HEK293T (cell line): ENCODE results near the gene IGF2BP3.

Experiments used
- CTCF ChIA-PET: fragments of 350-600 bp; formaldehyde crosslinking; extraction: SDS; loops from one replicate; lab custom pipeline; 2021; ENCODE audit warnings: antibody characterized with exemption, inconsistent platforms; lab: Yijun Ruan, JAX
- POLR2A ChIA-PET: fragments of 350-600 bp; formaldehyde crosslinking; extraction: SDS; loops from one replicate; lab custom pipeline; 2020; ENCODE audit warnings: antibody characterized with exemption, inconsistent platforms; lab: Yijun Ruan, JAX
- DNase-seq: peaks from one replicate; pipeline ENCODE4 v3.0.0; 2012; ENCODE audit warnings: mixed read lengths; ENCODE audit errors: extremely low spot score
- ARNT ChIP-seq: fragments of 450-650 bp; IDR thresholded peaks from 2 replicates; pipeline ENCODE4 v1.6.1; 2017; ENCODE audit warnings: mild to moderate bottlenecking
- BHLHE40 ChIP-seq: fragments of 450-650 bp; IDR thresholded peaks from 2 replicates; pipeline ENCODE4 v1.6.1; 2016; ENCODE audit warnings: mild to moderate bottlenecking, moderate library complexity, borderline replicate concordance
- CTBP1 ChIP-seq: fragments of 450-650 bp; IDR thresholded peaks from 2 replicates; pipeline ENCODE4 v1.6.1; 2016; ENCODE audit warnings: borderline replicate concordance
- ELF4 ChIP-seq: fragments of 450-650 bp; IDR thresholded peaks from 2 replicates; pipeline ENCODE4 v1.6.1; 2017; ENCODE audit warnings: antibody characterized with exemption
- FOXA1 ChIP-seq: fragments of 450-650 bp; IDR thresholded peaks from 2 replicates; pipeline ENCODE4 v1.6.1; 2016; ENCODE audit warnings: mild to moderate bottlenecking
- FOXK2 ChIP-seq: fragments of 450-650 bp; IDR thresholded peaks from 2 replicates; pipeline ENCODE4 v1.6.1; 2016; ENCODE audit warnings: mild to moderate bottlenecking
- FOXM1 ChIP-seq: fragments of 450-650 bp; IDR thresholded peaks from 2 replicates; pipeline ENCODE4 v1.6.1; 2017; ENCODE audit warnings: mild to moderate bottlenecking, borderline replicate concordance
- HDGF ChIP-seq: fragments of 450-650 bp; IDR thresholded peaks from 2 replicates; pipeline ENCODE4 v1.6.1; 2017; ENCODE audit warnings: antibody characterized with exemption, borderline replicate concordance
- L3MBTL2 ChIP-seq: fragments of 450-650 bp; conservative IDR thresholded peaks from 2 replicates; pipeline ENCODE4 v1.6.1; 2016; ENCODE audit warnings: mild to moderate bottlenecking
- LEF1 ChIP-seq: fragments of 450-650 bp; IDR thresholded peaks from 2 replicates; pipeline ENCODE4 v1.6.1; 2017; ENCODE audit warnings: mild to moderate bottlenecking, borderline replicate concordance
- NFRKB ChIP-seq: fragments of 450-650 bp; IDR thresholded peaks from 2 replicates; pipeline ENCODE4 v1.6.1; 2016; ENCODE audit warnings: mild to moderate bottlenecking, moderate library complexity
- SP1 ChIP-seq: fragments of 450-650 bp; IDR thresholded peaks from 2 replicates; pipeline ENCODE4 v1.6.1; 2017
- SUZ12 ChIP-seq: fragments of 450-650 bp; IDR thresholded peaks from 2 replicates; pipeline ENCODE4 v1.6.1; 2016; ENCODE audit warnings: mild to moderate bottlenecking
- TARDBP ChIP-seq: fragments of 450-650 bp; IDR thresholded peaks from 2 replicates; pipeline ENCODE4 v1.6.1; 2016
- ZNF384 ChIP-seq: fragments of 450-650 bp; IDR thresholded peaks from 2 replicates; pipeline ENCODE4 v1.6.1; 2016
- TF ChIP-seq, protein P1 (sequence below): fragments of 450-650 bp; IDR thresholded peaks from 2 replicates; pipeline ENCODE4 v1.6.1; 2016

The IGF2BP3 gene

DNA sequence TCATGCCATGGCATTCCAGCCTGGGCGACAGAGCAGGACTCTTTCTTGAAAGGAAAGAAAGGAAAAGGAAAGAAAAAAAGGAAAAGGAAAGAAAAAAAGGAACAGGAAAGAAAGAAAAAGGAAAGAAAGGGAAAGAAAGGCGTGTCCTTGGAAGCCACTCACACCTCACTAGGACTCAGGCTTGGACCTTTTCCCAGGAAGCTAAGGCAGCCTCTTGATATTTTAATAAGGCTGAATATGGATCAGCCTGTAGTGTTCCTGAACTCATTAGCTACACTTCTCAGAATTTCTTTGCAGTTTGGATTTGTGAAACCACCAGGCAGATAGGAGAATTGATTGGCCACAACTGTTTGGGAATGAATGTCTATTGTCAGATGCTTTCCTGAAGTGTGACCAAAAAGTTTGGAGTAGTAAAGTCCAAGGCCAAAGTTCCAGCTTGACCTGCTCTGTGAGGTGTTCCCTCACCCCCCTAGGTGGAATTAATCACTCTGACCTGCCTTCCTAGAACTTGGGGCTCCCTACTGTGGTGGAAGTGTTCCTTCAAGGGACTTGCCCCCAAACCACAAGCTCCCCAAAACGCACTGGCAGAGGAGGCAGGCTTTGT lies 178.2 kb downstream of the IGF2BP3 start:
- no peak for TF ChIP-seq FOXM1
- no peak for TF ChIP-seq HDGF
- no peak for TF ChIP-seq SUZ12
- no peak for TF ChIP-seq FOXK2
- TF ChIP-seq NFRKB, result no peak
- TF ChIP-seq LEF1, result no peak
- no peak for TF ChIP-seq TARDBP
- no peak for TF ChIP-seq L3MBTL2
- no peak for TF ChIP-seq BHLHE40
- no peak for TF ChIP-seq ELF4
- TF ChIP-seq CTBP1, result no peak
- TF ChIP-seq, protein P1, sequence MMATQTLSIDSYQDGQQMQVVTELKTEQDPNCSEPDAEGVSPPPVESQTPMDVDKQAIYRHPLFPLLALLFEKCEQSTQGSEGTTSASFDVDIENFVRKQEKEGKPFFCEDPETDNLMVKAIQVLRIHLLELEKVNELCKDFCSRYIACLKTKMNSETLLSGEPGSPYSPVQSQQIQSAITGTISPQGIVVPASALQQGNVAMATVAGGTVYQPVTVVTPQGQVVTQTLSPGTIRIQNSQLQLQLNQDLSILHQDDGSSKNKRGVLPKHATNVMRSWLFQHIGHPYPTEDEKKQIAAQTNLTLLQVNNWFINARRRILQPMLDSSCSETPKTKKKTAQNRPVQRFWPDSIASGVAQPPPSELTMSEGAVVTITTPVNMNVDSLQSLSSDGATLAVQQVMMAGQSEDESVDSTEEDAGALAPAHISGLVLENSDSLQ, result no peak
- TF ChIP-seq ARNT, result no peak
- no peak for TF ChIP-seq SP1
- TF ChIP-seq ZNF384, result no peak
- CTCF ChIA-PET, result interaction anchor here (0.6 kb wide), 1 partner anchor 339 kb away, joined by 4 read pairs; no protein-coding TSS in a partner anchor
- DNase-seq, result no peak
- POLR2A ChIA-PET, result no interaction called here

DNA sequence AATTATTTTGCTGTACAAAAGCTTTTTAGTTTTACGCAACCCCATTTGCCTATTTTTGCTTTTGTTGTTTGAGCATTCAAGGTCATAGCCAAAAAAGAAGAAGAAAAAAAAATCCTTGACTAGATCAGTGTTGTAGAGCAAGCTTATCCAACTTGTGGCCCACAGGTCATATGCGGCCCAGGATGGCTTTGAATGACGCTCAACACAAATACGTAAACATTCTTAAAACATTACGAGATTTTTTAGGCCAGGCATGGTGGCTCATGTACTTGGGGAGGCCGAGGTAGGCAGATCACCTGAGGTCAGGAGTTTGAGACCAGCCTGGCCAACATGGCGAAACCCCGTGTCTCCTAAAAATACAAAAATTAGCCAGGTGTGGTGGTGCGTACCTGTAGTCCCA lies 179.3 kb downstream of the IGF2BP3 start:
- POLR2A ChIA-PET, result no interaction called here
- CTCF ChIA-PET, result interaction anchor here (0.6 kb wide), 1 partner anchor 338 kb away, joined by 4 read pairs; no protein-coding TSS in a partner anchor
- no peak for TF ChIP-seq FOXM1
- TF ChIP-seq CTBP1, result no peak
- no peak for TF ChIP-seq FOXK2
- TF ChIP-seq TARDBP, result no peak
- TF ChIP-seq, protein P1, result no peak
- TF ChIP-seq LEF1, result no peak
- TF ChIP-seq SP1, result no peak
- TF ChIP-seq HDGF, result no peak
- no peak for TF ChIP-seq NFRKB
- no peak for TF ChIP-seq ELF4
- no peak for TF ChIP-seq L3MBTL2
- TF ChIP-seq ZNF384, result no peak
- TF ChIP-seq BHLHE40, result no peak
- TF ChIP-seq SUZ12, result no peak
- TF ChIP-seq FOXA1, result no peak
- DNase-seq, result no peak

DNA sequence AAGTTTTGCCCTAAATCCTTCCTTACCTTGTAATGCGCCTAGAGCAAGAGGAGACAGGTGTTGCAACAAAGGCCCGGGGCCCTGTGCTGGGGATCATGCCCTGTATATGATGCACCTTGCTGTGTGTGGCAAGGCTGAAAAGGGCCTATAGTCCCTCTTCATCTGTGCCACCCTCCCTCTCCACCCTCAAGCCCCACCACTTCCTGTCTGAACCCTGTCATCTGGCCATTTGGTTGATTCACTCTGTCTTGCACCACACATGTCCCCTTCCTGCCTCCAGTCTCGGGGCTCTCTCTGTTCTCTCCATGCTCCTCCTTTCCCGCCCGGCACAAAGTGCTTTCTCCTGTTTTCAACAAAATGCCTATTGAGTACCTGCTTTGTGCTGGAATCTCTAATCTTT lies 182.7 kb downstream of the IGF2BP3 start:
- no peak for TF ChIP-seq SUZ12
- no peak for TF ChIP-seq ELF4
- TF ChIP-seq TARDBP, result no peak
- TF ChIP-seq, protein P1, result no peak
- TF ChIP-seq BHLHE40, result no peak
- TF ChIP-seq CTBP1, result no peak
- TF ChIP-seq HDGF, result no peak
- TF ChIP-seq FOXM1, result no peak
- TF ChIP-seq L3MBTL2, result no peak
- no peak for TF ChIP-seq ZNF384
- TF ChIP-seq FOXA1, result no peak
- TF ChIP-seq NFRKB, result no peak
- TF ChIP-seq SP1, result no peak
- no peak for TF ChIP-seq FOXK2
- no peak for TF ChIP-seq ARNT
- no peak for TF ChIP-seq LEF1
- ChIA-PET CTCF (no interaction called here), POLR2A (no interaction called here)
- no peak for DNase-seq

DNA sequence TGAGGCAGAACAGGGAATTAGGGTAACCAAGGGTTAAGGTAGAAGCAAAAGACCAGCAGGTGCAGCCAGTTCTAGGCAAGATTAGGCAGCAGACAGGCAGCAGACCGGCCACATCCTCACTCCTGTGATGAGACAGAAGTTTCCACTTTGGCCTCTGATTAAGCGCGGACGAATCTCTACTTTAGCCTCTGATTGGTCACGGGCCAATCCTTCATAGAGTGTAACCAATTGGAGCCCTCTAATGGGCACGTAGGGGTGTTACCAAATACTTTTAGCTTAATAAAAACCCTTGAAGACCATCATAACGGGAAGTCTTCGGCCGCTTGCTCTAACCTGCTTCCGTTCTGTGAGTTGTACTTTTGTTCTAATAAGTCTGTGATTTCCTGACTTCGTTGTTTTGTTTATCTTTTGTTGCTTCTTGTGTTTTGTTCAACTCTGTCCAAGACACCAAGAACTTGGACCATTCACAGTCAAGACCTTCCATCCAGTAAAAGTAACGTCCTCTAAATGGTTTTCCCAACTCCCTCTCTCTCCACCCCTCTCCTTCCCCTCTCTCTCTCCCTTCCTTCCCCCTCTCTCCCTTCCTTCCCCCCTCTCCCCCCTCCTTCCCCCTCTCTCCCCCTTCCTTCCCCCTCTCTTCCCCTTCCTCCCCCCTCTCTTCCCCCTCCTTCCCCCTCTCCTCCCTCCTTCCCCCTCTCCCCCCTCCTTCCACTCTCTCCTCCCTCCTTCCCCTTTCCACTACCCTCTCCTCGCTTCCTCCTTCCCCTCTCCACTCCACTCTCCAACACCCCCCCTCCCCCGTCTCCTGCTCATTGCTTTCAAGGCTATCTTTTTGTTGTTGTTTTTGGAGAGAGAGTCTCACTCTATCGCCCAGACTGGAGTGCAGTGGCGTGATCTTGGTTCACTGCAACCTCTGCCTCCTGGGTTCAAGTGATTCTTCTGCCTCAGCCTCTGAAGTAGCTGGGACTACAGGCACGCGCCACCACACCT lies 184.3 kb downstream of the IGF2BP3 start:
- POLR2A ChIA-PET, result no interaction called here
- CTCF ChIA-PET, result interaction anchor here (0.9 kb wide), 1 partner anchor 8 kb away, joined by 3 read pairs; no protein-coding TSS in a partner anchor
- no peak for DNase-seq
- no peak for TF ChIP-seq ARNT
- TF ChIP-seq, protein P1, result peak; percentile 67

DNA sequence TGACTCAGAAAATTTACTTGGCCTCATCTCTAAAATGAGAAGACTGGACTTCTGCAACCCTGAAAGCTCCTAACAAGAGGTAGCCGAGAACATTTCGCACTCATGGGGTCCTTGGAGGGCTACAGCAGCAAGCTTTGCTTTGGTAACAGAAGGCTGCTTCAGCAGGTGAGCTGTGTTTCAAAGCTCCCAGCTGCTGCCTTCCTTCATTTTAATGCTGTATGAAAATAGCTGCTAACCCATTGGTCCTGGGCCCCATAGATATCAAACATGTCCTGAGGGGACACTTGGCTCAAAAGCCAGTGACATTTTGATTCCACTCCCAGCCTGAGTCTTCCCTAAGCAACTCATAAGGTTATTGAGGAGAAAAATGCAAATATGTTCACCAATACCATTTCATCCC lies 185.4 kb downstream of the IGF2BP3 start:
- no peak for TF ChIP-seq HDGF
- no peak for TF ChIP-seq FOXM1
- no peak for TF ChIP-seq ZNF384
- TF ChIP-seq NFRKB, result no peak
- no peak for TF ChIP-seq ELF4
- no peak for TF ChIP-seq BHLHE40
- no peak for TF ChIP-seq L3MBTL2
- POLR2A ChIA-PET, result no interaction called here
- DNase-seq, result no peak
- CTCF ChIA-PET, result no interaction called here
